NCI-H146 treated with DMSO at 0.1 percent for 48 hours (cell line): ENCODE measurements around the gene CASK.
A peak's percentile ranks its signal among the peaks of the same experiment; 100 is the strongest.

ENCODE experiments used
- DNase-seq: peaks from one replicate; lab custom pipeline; 2025; ENCODE audit not compliant: unreplicated experiment; lab: John Stamatoyannopoulos, UW

Gene CASK

DNA sequence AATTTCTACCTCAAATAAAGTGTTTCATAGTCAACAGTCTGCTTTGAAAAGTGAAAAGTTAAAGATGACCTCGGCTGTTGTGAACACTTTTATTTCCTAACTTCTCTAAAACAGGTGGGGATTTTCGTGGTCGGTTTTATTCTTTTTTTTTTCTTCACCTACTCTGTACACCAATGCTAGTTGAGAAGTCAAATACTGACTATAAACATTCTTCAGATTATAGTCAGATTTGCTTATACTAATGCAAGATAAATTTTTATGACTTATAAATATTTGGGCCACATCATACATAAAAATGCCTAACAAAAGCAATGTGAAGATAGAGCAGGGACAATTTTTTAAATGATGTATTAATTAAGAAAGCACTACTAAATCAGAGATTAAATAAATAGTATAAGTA lies 332.7 kb downstream of the CASK start:
- DNase-seq: no peak

DNA sequence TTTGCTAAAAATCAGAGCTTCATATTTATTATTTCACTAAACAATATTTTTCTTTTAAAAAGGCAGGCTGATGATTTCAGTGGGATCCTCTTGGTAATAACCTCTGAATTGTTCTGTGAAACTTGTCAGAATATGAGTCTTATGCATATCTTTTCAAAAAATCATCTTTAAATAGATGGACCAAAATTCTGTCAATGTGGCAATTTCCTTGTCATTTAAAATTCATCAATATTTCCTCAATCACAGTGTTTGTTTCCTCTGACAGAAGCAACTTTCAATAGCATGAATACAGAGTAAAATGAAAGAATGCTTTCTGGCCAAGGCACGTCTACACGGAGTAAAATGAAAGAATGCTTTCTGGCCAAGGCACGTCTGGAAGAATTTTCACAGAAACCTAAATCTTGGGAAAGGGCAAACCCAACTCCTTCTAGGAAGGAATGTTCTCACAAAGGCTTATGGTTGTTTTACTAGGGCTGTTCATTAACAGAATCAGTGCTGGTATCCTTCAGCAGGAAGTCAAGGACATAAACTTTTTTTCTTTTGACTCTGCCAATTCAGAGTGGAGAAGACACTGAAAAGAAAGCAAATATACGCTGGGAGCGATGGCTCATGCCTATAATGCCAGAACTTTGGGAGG lies 333.6 kb downstream of the CASK start:
- DNase-seq: no peak

GRCh38 chrX:41588271-41588670 lies 335.1 kb downstream of the CASK start:
- no peak for DNase-seq

DNA sequence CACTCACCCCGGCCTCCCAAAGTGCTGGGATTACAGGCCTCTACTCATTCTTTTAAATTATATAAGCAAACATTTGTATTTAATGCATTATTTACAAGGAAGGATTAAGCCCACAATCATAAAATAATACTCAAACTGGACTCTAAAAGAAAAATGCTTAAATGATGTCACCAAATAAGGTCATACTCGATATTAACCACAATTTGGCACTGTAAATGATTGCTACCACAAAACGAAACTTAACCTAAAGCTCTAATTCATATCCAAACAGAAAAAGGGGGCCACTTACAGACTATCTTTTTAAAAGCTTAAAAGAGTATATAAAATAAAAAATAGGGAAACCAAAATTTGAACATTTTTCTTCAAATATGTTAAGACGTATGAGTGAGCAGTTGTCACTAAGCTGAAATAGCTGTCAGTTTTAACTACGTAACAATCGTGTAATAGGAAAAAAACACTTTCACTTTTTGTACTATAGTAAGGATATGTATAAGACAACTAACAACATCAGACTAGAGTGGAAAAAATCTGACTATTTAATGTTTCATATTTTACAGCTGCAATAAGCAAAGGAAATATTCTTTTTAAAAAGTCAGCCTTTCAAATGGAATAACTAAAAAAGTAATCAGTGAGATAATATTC lies 342.8 kb downstream of the CASK start:
- DNase-seq: no peak

GRCh38 chrX:41563876-41564275 lies 359.5 kb downstream of the CASK start:
- no peak for DNase-seq

GRCh38 chrX:41561045-41561444 lies 362.3 kb downstream of the CASK start:
- no peak for DNase-seq

GRCh38 chrX:41559235-41560052 lies 363.9 kb downstream of the CASK start:
- DNase-seq: no peak

- DNase-seq: no peak
Measured at GRCh38 chrX:41558531-41558930, 364.8 kb downstream of the CASK start.

GRCh38 chrX:41556958-41557357 lies 366.4 kb downstream of the CASK start:
- no peak for DNase-seq

DNA sequence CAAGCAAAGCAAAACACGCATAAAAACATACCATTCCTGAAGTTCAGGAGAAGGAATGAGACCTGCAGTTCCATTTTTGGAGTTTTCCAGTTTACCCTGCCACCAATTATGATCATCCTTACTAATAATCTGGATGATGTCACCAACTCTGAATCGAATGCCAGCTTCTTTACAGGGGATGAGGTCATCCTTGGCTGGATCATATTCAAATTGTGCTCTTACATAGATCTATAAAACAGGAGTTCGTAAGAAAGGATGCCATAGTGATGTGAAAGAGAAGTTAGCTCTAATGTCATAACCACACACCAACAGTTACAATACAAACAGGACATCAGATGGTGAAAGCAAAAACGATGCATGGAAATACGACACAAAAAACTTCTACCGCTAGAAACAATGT lies 369.7 kb downstream of the CASK start:
- no peak for DNase-seq

GRCh38 chrX:41548411-41548810 lies 374.9 kb downstream of the CASK start:
- no peak for DNase-seq

GRCh38 chrX:41543668-41544067 lies 379.7 kb downstream of the CASK start:
- DNase-seq: no peak

- no peak for DNase-seq
Measured at GRCh38 chrX:41543025-41543424, 380.3 kb downstream of the CASK start.

GRCh38 chrX:41542536-41542935 lies 380.8 kb downstream of the CASK start:
- no peak for DNase-seq

DNA sequence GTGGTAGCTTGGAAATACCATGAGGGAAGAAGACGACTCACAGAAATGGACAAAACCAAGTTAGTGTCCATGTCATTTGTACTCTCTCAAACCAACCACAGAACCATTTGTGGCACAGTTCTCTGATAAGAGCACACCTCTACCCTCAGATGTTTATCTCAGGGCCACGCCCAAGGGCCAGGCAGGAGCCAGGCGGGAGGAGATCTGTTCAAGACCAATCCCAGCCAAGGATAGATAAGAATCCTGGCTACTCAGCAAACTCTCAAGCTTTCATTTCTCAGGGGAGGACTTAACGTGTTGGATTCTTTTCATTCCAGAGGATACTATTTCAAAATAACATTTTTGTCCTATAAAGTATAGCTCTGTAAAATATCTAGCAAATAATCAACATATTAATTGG lies 381.2 kb downstream of the CASK start:
- DNase-seq: no peak

- DNase-seq: no peak
Measured at GRCh38 chrX:41541386-41541785, 382.0 kb downstream of the CASK start.

- peak; percentile 63 for DNase-seq
Measured at GRCh38 chrX:41538707-41539106, 384.6 kb downstream of the CASK start.

- DNase-seq: no peak
Measured at GRCh38 chrX:41530085-41530484, 393.3 kb downstream of the CASK start.

DNA sequence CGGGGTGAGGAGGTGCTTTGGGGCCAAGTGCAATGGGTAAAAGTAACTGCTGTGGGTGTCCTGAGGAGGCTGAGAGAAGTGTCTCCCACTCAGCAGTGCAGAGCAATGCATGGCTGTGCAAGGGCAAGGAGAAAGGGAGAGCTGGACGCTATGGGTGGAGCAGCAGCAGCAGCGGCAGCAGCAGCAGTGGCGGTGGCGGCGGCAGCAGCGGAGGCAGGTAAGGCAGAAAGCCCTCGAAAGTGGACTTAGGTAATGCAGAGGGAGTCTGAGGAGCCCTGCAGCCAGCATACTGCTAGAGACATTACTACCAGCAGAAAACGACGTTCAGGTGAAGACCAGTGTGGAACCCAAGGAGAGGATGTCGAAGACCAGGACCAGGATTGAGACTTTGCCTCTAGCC lies 394.1 kb downstream of the CASK start:
- DNase-seq: no peak

DNA sequence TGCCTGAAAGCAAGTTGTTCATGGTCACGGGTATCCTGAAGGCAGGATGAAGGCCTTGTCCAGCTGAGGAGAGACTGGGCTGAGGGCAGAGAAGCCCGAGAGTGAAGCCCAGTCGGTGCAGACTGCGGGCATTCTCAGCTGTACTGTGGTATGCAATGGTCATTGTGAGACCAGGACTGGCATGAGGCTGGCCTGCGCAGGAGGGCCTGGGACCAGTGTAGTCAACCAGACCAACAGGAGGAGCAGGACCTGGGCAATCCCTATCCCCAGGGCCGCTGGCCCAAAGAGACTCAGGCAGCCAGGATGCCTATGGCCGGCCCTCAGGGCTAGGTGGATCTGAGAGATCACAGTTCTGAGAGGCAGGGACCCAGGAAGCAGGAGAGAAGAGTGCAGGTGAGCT lies 394.6 kb downstream of the CASK start:
- DNase-seq: no peak

- DNase-seq: no peak
Measured at GRCh38 chrX:41526925-41527324, 396.4 kb downstream of the CASK start.

- DNase-seq: no peak
Measured at GRCh38 chrX:41526271-41526670, 397.1 kb downstream of the CASK start.
